DND-41 (cell line): ENCODE measurements around the gene WRNIP1.

ENCODE experiments used
- ATAC-seq: fragments of 200-7000 bp; cut with Tn5 transposase; 3 replicates; pipeline ENCODE4 v1.9.1; 2021; ENCODE audit warnings: low read depth; ENCODE audit not compliant: insufficient read depth
- DNase-seq: peaks from one replicate; pipeline ENCODE4 v3.0.0-alpha.2; 2020
- H2AFZ ChIP-seq: 2 replicates; pipeline ENCODE4 v1.6.0; 2012; ENCODE audit warnings: low read depth, low read length
- H3K27ac ChIP-seq: 2 replicates; pipeline ENCODE4 v1.5.1; 2012; ENCODE audit warnings: low read length, inconsistent platforms
- H3K27me3 ChIP-seq: fragments of 200-600 bp; sonication (generic); 2 replicates; pipeline ENCODE4 v1.6.0; 2012; ENCODE audit warnings: low read length, mild to moderate bottlenecking, inconsistent platforms; ENCODE audit not compliant: insufficient read depth, poor library complexity
- H3K36me3 ChIP-seq: 2 replicates; pipeline ENCODE4 v1.5.1; 2012; ENCODE audit warnings: low read length, inconsistent platforms; ENCODE audit not compliant: insufficient read depth
- H3K4me1 ChIP-seq: 2 replicates; pipeline ENCODE4 v1.5.1; 2012; ENCODE audit warnings: mild to moderate bottlenecking, low read length; ENCODE audit not compliant: insufficient read depth
- H3K4me2 ChIP-seq: 2 replicates; pipeline ENCODE4 v1.6.0; 2012; ENCODE audit warnings: mild to moderate bottlenecking, moderate library complexity, low read length, inconsistent platforms; ENCODE audit not compliant: insufficient read depth
- H3K4me3 ChIP-seq, 2 experiments: fragments of 200-600 bp in 1 of 2; shearing (Covaris generic) in 1 of 2; 2 replicates each; pipeline ENCODE4 v1.5.1; 2012 to 2016; ENCODE audit warnings: inconsistent platforms in 2 of 2, low read length in 2 of 2, mild to moderate bottlenecking in 2 of 2, low read depth in 1 of 2, moderate library complexity in 1 of 2
- H3K79me2 ChIP-seq: 2 replicates; pipeline ENCODE4 v1.6.0; 2012; ENCODE audit warnings: low read length, inconsistent platforms; ENCODE audit not compliant: insufficient read depth
- H3K9ac ChIP-seq: 2 replicates; pipeline ENCODE4 v1.6.0; 2012; ENCODE audit warnings: low read depth, mild to moderate bottlenecking, inconsistent platforms, low read length, moderate library complexity
- H3K9me3 ChIP-seq: 2 replicates; pipeline ENCODE4 v1.5.1; 2012; ENCODE audit warnings: low read length, moderate library complexity, mild to moderate bottlenecking, inconsistent platforms; ENCODE audit not compliant: insufficient read depth, severe bottlenecking
- H4K20me1 ChIP-seq: 2 replicates; pipeline ENCODE4 v1.6.0; 2012; ENCODE audit warnings: low read length; ENCODE audit not compliant: insufficient read depth
- CTCF ChIP-seq: IDR thresholded peaks from 2 replicates; pipeline ENCODE4 v1.5.1; 2012; ENCODE audit warnings: borderline replicate concordance, low read length, moderate library complexity, mild to moderate bottlenecking; ENCODE audit not compliant: poor library complexity, severe bottlenecking; ENCODE audit errors: extremely low read depth
- EZH2 ChIP-seq: IDR thresholded peaks from 3 replicates; pipeline ENCODE4 v1.6.1; 2012; ENCODE audit warnings: borderline replicate concordance, low read depth, mild to moderate bottlenecking, moderate library complexity, low read length, inconsistent platforms; ENCODE audit not compliant: severe bottlenecking

Gene WRNIP1

GRCh38 chr6:2821554-2821953 lies 56.4 kb downstream of the WRNIP1 start:
- Histone ChIP-seq H2AFZ (no peak overlapping the region), H3K79me2 (no peaks in the 10 kb centered on the region), H3K27me3 (no peaks in the 10 kb centered on the region), H3K4me2 (no peak overlapping the region), H3K4me1 (peaks cover 38% of the 10 kb centered on the region), H3K36me3 (no peaks in the 10 kb centered on the region), H3K27ac (peak overlapping the region; percentile 81), H4K20me1 (no peaks in the 10 kb centered on the region), H3K9ac (no peak overlapping the region), H3K4me3 (no peak overlapping the region), H3K9me3 (no peaks in the 10 kb centered on the region)
- no peak for TF ChIP-seq CTCF
- TF ChIP-seq EZH2: no peak
- DNase-seq: no peak
- ATAC-seq: no peak

GRCh38 chr6:2823104-2823850 lies 58.1 kb downstream of the WRNIP1 start:
- Histone ChIP-seq H3K79me2 (no peaks in the 10 kb centered on the region), H3K4me2 (no peak overlapping the region), H3K4me3 (no peak overlapping the region), H3K9ac (no peak overlapping the region), H3K4me1 (peaks cover 38% of the 10 kb centered on the region), H3K36me3 (no peaks in the 10 kb centered on the region), H3K27ac (no peak overlapping the region), H4K20me1 (no peaks in the 10 kb centered on the region), H2AFZ (no peak overlapping the region), H3K27me3 (no peaks in the 10 kb centered on the region), H3K9me3 (no peaks in the 10 kb centered on the region)
- DNase-seq: no peak
- TF ChIP-seq CTCF: no peak
- no peak for TF ChIP-seq EZH2
- ATAC-seq: no peak

GRCh38 chr6:2826131-2826530 lies 60.9 kb downstream of the WRNIP1 start:
- no peaks in the 10 kb centered on the region for H4K20me1 ChIP-seq
- H3K27ac ChIP-seq: no peak overlapping the region
- H3K9ac ChIP-seq: no peak overlapping the region
- no peak for TF ChIP-seq EZH2
- no peak for TF ChIP-seq CTCF
- H3K4me2 ChIP-seq: no peak overlapping the region
- ATAC-seq (no peak), DNase-seq (no peak)
- H3K27me3 ChIP-seq: no peaks in the 10 kb centered on the region
- H3K9me3 ChIP-seq: no peaks in the 10 kb centered on the region
- no peaks in the 10 kb centered on the region for H3K36me3 ChIP-seq
- peaks cover 9% of the 10 kb centered on the region for H3K4me1 ChIP-seq
- H2AFZ ChIP-seq: no peak overlapping the region
- no peaks in the 10 kb centered on the region for H3K79me2 ChIP-seq
- H3K4me3 ChIP-seq: no peak overlapping the region
